CD1c-positive myeloid dendritic cell (primary cell): ENCODE results near the gene SLC1A2.
A peak's percentile ranks its signal among the peaks of the same experiment; 100 is the strongest.
"Not testable (repeated sequence)": the region's sequence is repeated elsewhere in the genome, so short reads cannot be mapped to it uniquely, and the experiment has no call there.

Source experiments
- DNase-seq: peaks from one replicate; pipeline ENCODE4 v3.0.0-alpha.2; 2016; ENCODE audit errors: extremely low spot score

SLC1A2 gene

GRCh38 chr11:35242412-35243242 is 176.7 kb downstream of the SLC1A2 start:
- DNase-seq = no peak

GRCh38 chr11:35241531-35241930 is 177.8 kb downstream of the SLC1A2 start:
- DNase-seq = no peak

DNA sequence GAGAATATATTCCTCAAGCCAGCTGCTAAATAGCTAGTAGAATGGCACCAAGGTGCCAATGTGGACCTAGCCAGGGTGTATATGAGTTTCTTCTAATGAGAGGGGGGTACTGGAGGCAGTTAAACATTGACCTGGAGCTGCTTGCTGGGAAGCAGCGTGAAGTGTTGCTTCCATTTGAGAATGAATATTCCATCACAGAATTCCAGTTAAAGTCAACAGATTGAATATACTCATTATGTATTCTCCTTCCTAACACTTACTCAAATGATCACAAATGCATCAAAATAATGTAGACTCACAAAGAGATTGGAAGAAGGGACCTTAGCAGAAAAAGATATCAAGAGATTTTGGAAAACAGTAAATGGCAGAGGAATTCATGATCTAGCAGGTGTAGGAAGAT is 178.3 kb downstream of the SLC1A2 start:
- no peak for DNase-seq

DNA sequence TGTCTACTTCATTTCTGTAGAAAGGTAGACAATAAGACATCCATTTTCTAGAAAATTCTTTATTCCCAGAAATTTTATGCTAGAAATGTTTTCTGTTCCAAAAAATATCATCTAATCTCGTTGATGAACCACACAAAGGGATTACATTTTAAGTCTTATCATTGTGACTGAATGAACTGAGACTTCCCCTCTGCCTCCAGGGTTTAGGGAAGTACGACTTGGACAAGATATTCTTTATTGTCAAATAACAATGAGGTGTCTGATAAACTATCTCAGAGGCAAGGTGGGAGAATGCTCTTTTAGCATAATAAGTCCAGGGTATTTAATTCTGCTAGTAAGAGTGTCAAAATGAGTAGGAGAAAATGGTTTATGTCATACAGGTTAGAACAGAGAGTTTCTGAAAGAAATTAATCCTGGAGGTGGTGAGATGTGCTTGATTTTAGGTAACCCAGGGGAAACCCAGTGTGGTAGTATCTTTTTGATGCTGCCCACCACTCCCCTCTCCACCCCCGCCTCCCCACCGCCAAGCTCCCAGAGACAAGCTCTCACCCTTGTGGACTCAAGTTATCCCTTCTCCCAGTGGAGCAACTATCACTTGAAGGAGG is 179.8 kb downstream of the SLC1A2 start:
- DNase-seq = peak; percentile 64

DNA sequence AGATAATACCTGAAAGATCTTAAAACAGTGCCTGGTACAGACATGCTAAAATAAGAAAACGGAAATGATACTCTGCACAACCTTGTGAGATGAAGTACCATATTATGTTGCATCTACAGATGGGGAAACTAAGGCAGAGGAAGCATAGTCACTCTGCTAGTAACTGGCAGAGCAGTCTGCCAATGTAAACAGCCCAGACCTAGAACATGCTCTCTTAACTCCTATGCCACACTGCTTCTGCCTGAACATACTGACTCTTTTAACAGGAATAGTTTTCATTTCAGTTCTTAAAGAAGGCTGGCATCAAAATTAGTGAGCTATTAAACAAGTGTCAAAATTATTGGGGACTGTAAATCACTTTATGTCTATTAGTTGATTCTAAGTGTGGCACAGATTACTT is 180.5 kb downstream of the SLC1A2 start:
- no peak for DNase-seq

GRCh38 chr11:35237860-35238715 is 181.3 kb downstream of the SLC1A2 start:
- peak; percentile 51 for DNase-seq

DNA sequence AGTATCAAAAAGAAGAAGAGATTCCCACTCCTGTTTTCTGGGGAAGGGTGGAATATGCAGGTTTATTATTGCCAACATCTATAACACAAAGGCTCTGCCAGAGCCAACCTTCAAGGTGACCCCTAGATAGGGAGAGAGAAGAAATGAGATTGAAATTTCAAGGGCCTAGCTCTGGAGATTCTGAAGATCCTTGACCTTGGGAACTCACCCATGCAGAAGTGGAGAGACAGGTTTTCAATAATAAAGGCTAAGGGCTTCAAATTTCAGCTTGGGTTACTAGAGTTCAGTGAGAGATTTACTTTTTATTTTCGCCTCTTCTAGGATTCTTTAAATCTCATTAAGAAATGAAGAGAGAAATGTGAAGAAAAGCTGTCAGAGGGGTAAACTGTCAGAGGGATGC is 182.0 kb downstream of the SLC1A2 start:
- DNase-seq = peak; percentile 6

DNA sequence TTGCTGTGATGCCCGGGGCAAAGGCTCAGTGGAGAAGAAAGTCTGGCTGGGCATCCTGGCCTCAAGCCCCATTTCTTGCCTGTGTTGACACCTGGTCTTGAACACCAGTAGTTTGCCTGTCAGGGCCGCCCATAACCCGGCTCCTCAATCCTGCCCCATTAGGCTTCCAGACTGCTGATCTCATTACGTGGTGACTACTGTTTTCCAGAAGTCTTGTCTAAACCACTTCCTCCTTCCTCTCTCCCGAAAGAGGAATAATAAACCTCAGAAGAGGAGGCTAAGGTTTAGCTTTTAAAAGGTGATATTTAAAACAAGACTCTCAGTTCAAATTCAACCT is 182.7 kb downstream of the SLC1A2 start:
- peak; percentile 88 for DNase-seq

- DNase-seq = peak; percentile 56
Observed at GRCh38 chr11:35235936-35236666, 183.3 kb downstream of the SLC1A2 start.

DNA sequence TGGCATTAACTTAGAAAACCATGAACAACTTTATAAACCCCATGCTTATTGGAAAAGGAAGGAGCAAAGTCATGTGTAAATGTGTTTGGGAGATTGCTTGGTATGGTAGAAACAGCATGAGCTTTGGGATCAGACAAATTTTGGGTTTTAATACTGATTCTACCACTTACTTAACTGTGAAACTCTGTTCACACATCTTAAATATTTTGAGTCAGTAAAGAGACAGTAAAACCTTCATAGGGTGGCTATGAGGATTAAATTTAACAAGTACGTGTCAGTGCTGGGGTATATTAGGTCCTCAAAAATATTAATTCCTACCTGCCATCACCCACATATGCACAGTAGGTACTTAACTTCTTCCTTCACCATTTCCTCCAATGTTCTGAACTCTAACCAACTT is 183.9 kb downstream of the SLC1A2 start:
- no peak for DNase-seq

DNA sequence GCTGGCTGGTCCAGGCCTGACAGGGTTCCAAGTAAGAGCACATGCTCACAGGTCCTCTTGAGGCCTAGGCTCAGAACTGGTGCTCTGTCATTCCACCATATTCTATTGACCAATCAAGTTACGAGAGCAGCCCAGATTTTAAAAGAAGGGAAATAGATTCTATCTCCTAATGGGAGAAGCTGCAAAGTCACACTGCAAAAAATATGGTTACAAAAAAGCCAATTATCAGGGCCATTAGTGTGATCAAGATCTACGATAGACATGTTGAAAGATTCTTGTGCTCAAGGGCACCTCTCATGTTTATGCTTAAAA is 184.2 kb downstream of the SLC1A2 start:
- no peak for DNase-seq

DNA sequence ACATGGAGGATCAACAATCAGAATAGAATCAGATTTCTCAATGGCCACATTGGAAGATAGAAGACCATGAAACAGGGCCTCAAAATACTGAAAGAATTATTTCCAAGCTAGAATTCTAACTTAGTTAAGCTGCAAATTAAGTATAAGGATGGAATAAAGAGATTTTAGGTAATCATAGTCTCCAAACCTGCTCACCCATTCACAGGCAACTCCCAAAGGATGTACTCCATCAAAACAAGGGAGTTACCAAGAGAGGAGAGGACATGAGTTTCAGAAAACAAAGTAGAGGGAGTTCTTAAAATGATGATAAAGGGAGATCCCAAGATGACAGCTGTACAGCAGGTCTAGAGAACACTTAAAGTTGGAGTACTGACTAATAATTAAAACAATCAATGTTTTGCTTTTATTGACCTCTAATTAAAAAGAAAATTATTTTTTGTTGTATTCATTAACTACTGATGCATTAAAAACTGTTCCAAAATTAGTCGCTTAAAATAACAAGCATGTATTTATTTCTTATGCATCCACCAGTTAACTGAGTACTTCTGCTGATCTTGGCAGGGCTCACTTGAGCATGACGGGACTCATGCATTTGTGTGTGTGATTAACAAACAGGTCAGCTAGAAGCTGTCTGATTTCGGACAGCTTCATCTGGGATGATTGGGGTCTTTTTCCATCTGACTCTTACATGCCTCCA is 184.8 kb downstream of the SLC1A2 start:
- DNase-seq = no peak

GRCh38 chr11:35233518-35233917 is 185.8 kb downstream of the SLC1A2 start:
- no peak for DNase-seq

DNA sequence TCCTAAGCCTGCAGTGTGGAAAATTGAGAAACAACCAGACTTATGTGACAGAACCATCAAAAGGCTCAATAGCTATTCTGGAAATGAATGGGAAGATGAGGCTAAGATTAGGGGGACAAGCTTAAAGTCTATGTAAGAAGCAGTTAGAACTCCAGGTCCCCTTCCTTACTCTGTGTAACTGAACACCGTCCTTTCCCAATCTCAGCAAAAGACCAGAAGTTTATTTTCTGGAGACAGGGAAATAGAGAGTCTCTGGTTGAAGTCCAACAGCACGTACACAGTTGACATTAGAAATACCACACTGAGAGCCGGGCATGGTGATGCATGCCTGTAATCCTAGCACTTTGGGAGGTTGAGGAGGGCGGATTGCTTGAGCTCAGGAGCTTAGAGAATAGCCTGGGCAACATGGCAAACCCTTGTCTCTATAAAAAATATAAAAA is 186.4 kb downstream of the SLC1A2 start:
- no peak for DNase-seq

GRCh38 chr11:35231076-35231860 is 188.1 kb downstream of the SLC1A2 start:
- no peak for DNase-seq

DNA sequence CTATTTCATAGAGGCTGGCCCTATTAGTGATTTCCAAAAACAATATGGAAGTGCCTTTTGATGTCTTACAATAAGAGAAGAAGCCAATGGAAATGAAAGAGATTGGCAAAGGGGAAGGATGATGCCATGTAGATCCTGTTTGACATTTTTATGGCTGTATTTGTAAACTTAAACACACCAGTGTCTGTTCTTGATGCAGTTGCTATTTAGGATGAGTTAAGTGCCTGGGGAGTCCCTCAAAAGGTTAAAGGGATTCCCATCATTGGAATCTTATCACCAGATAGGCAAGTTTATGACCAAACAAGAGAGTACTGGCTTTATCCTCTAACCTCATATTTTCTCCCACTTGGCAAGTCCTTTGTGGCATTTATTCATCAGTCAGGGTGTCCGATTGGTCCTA is 189.0 kb downstream of the SLC1A2 start:
- no peak for DNase-seq

DNA sequence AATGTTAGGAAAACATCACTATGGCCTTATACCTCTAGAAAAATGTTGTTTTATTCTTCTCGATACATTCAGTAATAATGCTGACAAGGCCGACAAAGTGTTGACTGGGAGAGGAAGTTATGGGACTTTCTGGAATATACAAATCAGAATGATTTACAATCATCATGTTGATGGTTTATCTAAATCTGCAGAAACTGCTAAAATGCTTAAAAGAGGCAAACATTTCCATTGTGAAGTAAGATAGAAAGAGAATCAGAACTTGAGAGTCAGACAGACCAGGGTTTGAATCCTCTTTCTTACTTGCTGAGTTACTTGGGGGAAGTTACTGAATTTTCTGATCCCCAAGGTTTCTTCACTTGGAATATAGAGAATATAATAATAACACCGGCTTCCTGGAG is 191.0 kb downstream of the SLC1A2 start:
- no peak for DNase-seq

- peak; percentile 90 for DNase-seq
Observed at GRCh38 chr11:35227576-35228327, 191.6 kb downstream of the SLC1A2 start.

- DNase-seq = not testable (repeated sequence)
Observed at GRCh38 chr11:35226756-35227155, 192.6 kb downstream of the SLC1A2 start.

- no peak for DNase-seq
Observed at GRCh38 chr11:35225946-35226520, 193.3 kb downstream of the SLC1A2 start.
